Endometrium (tissue), 2 donors: Measurements from ENCODE around the gene ACSL4.
"Not testable (repeated sequence)": the region's sequence is repeated elsewhere in the genome, so short reads cannot be mapped to it uniquely, and the experiment has no call there.

Experiments used
- FAIRE-seq: peaks from 2 replicates; lab custom pipeline; 2012; peaks lifted over from hg19 to GRCh38; lab: Jason Lieb, UNC
- donor health status: control.
- donor health status: control.

Gene ACSL4

DNA sequence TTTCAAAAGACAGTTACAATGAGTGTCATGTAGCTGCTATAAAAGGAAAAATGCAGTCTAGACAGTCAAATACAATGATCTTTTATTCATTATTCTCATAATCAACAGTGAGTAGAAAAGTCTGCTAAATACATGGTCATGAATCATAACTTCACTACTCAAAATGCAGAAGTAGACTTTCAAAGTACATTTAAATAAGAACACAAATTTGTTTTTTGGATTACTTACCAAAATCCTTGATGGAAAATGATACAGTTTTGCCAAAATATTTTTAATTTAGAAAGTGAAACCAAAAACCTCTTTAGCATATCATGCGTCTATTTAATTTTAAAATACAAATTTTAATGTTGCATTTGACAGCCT lies 4.9 kb downstream of the ACSL4 start:
- FAIRE-seq = peak; percentile 12

DNA sequence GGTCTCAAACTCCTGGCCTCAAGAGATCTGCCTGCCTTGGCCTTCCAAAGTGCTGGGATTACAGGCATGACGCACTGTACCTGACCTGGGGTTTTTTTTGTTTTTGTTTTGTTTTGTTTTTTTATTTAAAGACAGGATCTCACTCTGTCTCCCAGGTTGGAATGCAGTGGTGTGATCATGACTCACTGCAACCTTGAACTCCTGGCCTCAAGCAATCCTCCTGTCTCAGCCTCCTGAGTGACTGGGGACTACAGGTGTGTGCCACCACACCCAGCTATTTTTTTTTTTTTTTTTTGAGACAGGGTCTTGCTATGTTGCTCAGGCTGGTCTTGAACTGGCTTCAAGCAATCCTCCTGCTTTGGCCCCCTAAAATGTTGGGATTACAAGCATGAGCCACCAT lies 8.1 kb downstream of the ACSL4 start:
- not testable (repeated sequence) for FAIRE-seq

DNA sequence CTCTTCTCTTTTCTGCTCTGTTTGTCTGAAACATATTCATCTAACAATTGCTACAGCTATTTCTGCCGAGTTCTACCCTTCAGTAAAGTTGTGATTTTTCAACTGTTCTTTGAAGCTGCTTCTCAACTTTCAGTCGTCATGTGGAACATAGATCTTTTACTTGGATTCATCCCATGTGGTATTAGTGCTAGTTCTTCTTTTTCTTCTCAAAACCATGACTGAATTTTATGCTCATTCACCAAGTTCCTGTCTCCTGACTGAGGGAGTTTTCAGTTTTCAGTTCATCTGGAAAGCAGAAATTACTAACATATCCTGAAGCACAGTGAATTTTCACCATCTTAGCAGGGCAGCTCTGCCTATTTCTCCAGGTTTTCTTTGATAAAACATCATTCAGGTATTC lies 12.1 kb downstream of the ACSL4 start:
- FAIRE-seq = no peak

DNA sequence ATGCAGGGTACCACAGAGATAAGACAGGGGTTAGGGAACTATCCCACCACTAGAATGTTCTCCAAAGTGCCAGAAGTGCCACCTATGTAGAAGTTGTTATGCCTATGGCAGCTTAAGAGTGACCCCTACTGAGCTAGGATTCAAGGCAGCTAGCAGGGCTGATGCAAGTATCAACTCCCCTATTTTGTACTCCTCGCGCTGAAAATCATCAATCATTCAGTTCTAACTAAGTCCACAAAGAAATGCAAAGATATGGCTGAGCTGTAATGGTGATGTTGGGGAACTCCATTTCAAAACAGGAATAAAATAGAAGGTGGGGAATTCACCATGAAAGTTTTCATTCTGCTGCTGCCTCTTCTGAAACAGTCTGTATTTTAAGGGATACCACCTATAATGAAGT lies 13.8 kb downstream of the ACSL4 start:
- FAIRE-seq = no peak

DNA sequence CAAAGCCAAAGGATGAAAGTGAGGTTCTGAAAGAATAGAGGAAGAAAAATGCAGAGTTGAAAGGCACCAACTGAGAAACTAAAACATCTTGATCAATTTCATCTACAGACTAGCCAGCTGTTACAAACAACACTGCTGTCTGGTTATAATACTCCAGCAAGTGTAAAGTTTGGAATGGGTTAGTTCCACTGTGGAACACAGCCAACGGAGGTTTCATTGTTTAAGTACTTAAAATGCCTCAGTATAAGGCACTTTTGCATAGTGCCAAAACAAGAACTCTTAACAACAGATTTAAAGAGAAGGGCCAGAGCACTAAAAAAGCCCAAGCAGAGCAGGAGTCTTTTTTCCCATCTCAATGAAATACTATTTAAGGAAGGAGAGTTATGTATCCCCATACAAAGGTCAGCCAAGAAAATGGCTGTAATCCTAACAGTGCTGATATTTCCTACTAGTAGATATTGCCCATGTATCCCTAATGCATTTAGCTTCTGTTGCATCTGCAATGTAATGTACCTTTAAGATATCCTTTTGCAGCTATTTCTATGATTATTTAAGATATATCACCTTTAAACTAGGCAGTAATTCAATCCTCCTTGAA lies 16.5 kb downstream of the ACSL4 start:
- FAIRE-seq = no peak

DNA sequence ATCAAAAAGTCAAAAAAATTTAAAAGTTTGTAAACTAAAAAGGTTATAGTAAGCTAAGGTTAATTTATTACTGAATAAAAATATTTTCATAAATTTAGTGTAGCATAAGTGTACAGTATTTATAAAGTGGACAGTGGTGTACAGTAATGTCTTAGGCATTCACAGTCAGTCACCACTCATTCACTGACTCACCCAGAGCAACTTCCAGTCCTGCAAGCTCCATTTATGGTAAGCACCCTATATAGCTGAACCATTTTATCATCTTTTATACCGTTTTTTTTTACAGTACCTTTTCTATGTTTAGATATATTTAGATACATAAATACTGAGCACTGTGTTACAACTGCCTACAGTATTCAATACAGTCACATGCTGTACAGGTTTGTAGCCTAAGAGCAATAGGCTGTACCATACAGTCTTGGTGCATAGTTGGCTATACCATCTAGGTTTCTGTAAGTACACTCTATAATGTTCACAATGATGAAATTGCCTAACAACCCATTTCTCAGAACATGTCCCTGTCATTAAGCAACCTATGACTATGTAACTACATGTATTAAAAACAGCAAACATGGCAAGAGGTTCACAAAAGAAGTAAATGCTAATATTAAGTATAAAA lies 18.6 kb downstream of the ACSL4 start:
- FAIRE-seq = no peak

DNA sequence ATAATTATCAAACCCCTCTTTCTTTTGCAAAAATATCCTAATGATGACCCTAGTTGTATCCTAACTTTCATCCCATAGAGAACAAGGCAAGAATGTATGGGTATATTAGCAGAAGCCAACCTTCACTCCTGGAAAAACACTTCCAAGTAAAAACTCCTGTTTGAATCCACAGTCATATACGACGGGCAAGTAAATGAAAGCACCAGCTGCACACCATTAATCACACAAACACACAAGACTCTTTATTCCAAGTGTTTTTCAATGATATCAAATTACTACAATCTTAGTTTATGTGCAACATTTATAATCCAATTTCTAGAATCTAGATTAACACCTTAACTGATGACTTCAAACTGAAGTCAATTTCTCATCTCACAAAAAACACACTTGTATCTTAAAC lies 22.9 kb downstream of the ACSL4 start:
- no peak for FAIRE-seq

DNA sequence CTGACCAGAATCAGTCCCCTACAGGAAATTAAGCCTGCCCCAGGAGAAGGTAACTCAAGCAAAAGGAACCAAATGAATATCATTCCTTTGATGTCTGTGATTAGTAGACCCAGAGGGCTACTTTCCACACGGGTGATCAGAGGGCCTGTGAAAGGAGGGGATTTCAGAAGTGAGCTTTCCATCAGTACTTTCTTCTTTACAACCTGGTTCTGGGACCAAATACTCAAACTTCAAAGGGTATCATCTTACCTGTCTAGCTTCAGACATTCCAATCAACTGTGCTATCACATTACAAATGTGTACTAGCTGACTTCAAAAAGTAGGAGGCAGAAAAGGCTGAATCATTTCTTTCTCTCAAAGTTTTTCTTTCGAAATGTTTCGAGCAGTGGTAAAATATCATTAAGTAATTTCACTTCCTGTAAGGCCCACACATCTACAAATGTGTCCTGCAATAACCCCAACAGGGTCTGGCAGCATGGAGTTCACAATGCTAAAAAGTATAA lies 23.9 kb downstream of the ACSL4 start:
- no peak for FAIRE-seq

DNA sequence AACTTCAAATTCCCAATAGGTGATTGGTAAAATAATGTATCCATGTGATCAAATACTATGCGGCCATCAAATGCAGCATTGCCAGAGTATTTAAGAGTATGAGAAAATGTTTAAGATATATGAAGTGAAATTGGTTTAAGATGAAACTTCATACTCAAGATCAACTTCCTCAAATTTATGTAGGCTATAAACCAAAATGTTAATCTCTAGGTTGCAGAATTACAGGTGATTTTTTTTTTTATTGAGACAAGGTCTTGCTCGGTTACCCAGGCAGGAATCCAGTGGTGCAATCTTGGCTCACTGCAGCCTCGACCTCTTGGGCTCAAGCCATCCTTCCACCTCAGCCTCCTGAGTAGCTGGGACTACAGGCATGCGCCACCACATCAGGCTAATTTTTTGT lies 25.3 kb downstream of the ACSL4 start:
- no peak for FAIRE-seq

DNA sequence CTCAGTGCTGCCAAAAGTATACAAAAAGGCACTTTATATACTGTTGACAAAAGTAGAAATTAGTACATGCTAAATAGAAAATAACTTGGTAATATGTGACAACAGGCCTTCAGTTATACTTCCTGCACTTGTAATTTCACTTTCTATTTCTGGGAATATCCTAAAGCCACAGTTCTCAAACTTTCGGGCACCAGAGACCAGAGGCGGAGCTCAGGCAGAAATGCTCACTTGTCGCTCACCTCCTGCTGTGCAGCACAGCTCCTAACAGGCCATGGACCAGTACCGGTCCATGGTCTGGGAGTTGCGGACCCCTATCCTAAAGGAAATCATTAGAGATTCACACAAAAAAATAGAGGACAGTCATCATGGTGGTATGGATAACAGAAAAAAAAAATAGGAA lies 25.7 kb downstream of the ACSL4 start:
- FAIRE-seq = no peak

DNA sequence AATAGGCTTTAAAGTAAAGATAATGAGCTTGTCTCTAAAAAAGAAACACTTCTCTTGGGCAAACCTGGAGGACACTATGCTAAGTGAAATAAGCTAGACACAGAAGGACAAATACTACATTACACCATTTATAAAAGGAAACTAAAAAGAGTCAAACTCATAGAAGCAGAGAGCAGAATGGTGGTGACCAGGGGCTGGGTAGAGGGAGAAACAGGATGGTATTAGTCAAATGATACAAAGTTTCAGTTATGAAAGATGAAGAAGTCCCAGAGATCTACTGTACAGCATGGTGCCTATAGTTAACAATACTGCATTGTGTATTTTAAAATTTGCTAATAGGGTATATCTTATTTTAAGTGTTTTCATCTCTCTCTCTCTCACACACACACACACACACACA lies 28.5 kb downstream of the ACSL4 start:
- no peak for FAIRE-seq

DNA sequence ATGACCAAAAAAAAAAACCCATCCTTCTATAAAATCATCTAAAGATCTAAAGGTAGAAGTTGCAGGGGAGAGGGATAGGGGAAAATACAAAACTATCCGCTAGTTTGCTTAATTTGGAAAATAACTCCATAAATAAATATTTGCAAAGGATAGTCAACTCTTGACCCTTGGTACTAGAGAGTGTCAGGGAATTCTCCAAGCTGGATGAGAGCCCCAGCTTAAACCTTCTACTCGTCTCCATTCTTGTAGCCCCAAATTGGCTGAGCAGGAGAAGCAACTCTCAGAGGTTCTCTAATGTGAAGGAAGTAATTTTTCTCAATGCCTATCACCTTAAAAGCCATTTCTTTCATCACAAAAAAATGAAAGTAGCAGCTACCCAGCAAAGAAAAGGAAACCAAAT lies 35.2 kb downstream of the ACSL4 start:
- FAIRE-seq = no peak

DNA sequence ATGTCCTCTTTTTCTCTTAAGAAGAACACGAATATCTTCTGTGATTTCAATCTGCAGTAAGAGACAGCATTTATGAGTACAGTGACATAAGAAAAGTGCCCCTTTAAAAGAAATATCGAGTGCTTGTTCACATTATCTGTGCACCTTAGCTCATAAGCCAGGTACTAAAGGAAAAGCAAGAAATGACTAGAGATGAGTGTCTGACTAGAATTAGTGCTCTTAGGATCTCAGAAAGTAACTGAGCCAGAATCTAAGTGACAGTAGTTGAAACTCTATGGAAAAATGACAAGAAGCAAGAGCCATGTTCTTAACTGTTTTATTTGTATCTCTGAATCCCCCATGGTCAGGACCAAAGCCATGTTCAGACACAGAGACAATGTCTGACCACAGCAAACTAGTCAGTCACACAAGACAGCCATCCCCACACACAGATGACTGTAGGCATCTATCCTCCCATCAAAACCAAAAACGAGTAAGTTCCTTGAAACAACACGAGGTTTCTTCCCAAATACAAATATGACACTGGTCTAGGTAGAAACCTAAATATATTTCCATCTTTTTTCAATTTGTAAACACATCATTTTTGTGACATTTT lies 36.8 kb downstream of the ACSL4 start:
- FAIRE-seq = no peak

DNA sequence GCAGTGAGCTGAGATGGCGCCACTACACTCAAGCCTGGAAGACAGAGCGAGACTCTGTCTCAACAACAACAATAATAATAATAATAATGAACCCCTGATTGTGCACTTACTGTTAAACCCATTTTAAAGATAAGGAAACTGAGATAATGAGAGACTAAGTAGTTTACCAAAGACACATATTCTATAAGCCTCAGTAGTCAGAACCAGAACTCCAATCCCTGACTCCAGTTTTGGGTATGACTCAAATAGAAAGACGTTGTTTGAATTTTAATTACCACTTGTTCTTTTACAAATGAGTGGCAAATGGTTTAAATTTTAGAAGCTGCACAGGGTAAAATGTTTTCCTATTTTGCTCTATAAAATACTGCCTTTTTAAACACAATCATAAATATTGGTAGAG lies 37.4 kb downstream of the ACSL4 start:
- no peak for FAIRE-seq

DNA sequence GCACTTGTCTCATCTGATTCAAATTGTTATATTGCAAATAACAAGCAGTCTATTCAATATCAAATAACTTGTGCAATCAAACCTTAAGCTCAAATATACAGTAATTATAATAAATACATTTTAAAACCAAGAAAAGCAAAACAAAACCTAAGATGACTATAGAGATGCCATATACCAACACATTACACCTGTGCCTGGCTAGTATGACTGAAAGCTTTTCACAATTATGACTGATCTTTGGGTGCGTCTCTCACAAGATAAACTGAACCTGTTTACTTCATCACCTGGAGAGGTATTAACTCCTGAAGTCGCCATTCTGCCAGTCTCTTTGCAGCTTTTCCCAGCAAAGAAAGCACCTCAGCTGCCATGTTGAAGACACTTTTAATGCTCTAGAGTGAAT lies 41.3 kb downstream of the ACSL4 start:
- FAIRE-seq = no peak

DNA sequence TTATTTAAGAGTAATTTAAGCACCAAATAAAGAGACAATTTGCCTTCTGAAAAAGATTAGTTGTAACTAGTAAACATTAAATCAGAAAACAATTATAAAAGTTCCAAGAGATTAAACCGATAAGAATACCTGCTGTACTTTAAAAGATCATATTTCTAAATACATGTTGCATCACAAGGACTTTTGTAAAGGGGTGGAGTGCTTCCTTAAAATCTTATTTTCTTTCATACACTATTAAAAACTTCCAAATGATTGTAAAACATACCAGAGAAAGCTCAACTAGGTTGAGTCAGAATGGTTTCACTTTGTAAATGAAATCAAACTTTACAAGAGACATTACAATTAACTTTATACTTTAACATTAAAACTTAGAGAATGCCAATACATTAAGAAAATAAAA lies 41.8 kb downstream of the ACSL4 start:
- peak; percentile 29 for FAIRE-seq

DNA sequence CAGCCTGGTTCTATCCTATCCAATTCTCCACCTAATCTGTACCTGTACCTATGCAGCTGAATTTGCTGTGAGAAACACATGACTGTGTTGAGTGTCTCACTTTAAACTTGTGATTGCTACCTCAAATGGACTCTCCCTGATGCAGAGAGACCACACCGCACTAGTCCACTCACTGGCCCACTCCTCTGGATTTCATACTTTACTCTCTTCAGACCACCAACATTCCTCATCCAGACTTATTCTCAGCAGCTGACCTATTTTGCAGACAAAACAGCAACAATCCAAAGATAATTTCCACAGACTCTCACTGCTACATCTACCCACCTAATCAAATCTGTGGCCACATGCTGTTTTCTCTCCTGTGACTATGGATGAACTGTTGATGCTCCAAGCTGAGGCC lies 45.2 kb downstream of the ACSL4 start:
- no peak for FAIRE-seq

DNA sequence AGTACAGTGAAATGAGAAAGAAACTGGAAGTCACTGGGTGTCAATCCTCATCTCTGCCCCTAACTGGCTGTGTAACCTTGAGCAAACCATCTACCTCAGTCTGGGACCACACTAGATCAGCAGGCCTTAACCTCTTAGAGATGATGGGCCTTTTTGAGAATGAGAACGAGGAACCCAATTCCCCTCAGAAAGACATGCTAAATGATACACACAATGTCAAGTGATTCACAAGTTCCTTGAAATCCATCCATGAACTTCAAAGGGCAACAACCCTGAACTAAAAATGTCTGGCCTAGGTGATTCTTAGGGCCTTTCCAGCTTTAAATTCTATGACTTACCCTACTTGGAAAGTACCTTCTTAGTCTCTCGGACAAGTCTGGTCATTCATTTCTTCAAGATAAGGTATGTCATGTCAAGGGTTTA lies 47.4 kb downstream of the ACSL4 start:
- FAIRE-seq = no peak

DNA sequence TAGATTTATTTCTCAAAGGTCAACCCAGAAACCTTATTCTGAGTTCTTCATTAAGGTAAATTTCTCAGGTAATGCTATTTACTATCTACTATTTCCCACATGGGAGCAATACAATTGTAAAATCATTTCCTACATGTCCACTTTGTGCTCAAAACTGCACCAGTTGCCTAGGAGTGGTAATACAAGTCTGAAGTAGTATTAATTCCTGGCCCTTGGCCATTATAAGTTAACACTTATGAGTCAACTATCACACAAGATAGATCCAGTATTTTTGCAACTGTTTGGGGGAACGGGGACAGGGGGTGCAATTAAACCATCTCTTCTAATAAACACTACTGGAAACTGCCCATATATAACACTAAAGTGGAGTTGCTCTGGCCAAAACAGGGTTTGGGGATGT lies 48.9 kb downstream of the ACSL4 start:
- FAIRE-seq = no peak

DNA sequence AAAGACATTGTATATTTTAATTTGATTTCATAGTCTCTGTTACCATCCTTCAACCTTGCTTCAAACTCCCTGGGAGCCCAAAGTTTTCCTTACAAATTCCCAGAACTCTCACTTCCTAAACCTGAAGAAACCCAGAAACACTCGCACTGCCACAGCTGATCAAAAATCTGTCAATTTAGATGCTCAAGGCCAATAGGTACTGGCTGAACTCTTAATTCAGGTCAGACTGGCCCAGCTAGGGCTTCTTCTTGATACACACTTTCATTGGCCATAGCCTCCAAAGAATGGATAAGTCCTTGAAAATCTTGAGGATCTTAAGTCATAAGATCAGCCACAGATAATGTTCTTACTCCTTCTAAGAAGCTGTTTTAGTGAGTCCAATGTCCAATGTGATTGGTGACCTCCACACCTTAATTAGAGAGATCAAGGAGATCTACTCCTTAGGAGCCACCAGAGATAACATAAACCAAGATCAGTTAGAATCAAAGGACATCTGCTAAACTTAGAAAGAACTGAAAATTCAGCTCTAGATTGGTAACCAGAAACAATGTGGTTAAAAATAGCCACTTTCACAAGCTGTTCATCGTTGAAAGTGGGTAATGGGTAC lies 51.5 kb downstream of the ACSL4 start:
- no peak for FAIRE-seq

DNA sequence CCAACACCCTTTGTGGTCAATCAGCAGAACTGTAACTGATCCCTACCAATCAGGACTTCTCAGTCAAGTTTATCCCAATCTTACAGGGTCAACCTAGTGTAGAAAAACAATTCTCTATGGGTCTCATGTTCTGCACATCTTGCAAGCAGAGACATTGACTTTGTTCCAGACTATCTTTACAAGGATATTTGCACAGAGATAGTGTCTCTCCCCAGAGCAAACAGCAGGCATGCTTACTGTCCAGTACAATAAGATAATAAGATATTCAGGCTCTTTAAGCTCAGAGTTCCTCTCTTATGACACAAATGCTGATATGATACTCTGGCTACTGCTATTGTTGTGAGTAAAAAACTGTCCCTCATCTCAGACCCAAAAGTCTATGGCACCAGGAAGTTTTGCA lies 53.2 kb downstream of the ACSL4 start:
- FAIRE-seq = no peak

DNA sequence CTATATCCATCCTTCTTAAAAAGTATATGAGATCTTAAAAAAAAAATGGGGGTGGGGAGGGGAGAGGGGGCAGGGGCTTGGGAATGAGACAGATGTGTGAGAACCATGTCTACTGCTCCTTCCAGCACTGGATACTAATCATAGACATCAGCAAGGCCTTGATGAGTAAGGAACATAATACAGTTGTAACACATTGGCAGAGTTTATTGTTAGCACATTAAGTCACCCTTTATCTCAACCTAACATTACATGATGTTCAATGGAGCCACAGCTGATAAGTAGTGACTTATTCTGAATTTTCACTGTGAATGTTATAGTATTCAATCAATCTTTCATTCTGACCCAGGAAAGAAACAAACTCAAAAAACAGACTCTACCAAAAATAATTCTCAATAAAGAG lies 60.8 kb downstream of the ACSL4 start:
- no peak for FAIRE-seq

DNA sequence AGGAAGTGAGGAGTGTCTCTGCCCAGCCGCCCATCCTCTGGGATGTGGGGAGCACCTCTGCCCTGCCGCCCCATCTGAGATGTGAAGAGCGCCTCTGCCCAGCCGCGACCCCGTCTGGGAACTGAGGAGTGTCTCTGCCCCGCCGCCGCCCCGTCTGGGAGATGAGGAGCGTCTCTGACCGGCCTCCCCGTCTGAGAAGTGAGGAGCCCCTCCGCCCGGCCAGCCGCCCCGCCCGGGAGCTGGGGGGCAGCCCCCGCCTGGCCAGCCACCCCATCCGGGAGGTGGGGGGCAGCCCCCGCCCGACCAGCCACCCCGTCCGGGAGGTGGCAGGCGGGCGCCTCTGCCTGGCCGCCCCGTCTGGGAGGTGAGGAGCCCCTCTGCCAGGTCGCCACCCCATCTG lies 61.9 kb downstream of the ACSL4 start:
- not testable (repeated sequence) for FAIRE-seq

DNA sequence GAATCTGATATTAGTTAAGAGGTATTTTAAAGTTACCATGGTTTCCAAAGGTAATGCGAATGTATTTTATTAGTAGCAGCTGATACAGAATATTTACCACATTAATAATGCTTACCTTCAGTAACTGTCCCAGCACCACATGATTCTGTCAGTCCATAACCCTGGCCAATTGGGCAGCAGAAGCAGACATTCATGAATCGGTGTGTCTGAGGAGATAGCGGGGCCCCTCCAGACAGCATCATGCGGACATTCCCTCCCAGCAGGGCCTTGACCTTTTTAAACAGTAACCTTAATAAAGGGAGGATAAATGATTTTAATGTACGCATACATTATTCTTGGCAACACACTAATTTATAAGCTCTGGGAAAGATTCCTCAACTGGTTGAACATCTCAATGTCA lies 65.1 kb downstream of the ACSL4 start:
- FAIRE-seq = no peak
